GM18505 (cell line): ENCODE data around the gene ACTR6.

Experiments used
- ATAC-seq: cut with Tn5 transposase; IDR thresholded peaks from one replicate; pipeline ENCODE4 v1.9.1; 2021; ENCODE audit not compliant: unreplicated experiment
- POLR2A ChIP-seq: IDR thresholded peaks from 4 replicates; pipeline ENCODE4 v1.6.1; 2011; ENCODE audit warnings: borderline replicate concordance; ENCODE audit not compliant: insufficient read depth, insufficient read length; ENCODE audit errors: extremely low read depth

The ACTR6 gene

GRCh38 chr12:100273782-100274181 is 73.2 kb downstream of the ACTR6 start:
- no peak for TF ChIP-seq POLR2A
- ATAC-seq = no peak
